HTR-8/SVneo (cell line): ENCODE data around the gene DHH.
"Not testable (repeated sequence)": the region's sequence is repeated elsewhere in the genome, so short reads cannot be mapped to it uniquely, and the experiment has no call there.

Experiments used
- DNase-seq: peaks from one replicate; pipeline ENCODE4 v3.0.0; 2011; ENCODE audit warnings: low spot score, mixed read lengths; ENCODE audit not compliant: insufficient read length
- FAIRE-seq: peaks from 2 replicates; lab custom pipeline; 2011; peaks lifted over from hg19 to GRCh38; lab: Jason Lieb, UNC

The DHH gene

GRCh38 chr12:49094160-49094974 is at the start of gene DHH:
DHH (minus strand) TSS chr12:49094801; CDS start chr12:49094512, 289 bp downstream.
- no peak for FAIRE-seq
- no peak for DNase-seq

GRCh38 chr12:49144384-49144783 is 49.8 kb upstream of the DHH start:
- FAIRE-seq, result no peak

GRCh38 chr12:49138999-49139398 is 44.4 kb upstream of the DHH start:
- DNase-seq, result no peak
- no peak for FAIRE-seq

More at GRCh38 chr12:49144384-49144783, 49.8 kb upstream of the DHH start:
- DNase-seq, result no peak

- FAIRE-seq, result no peak
These were observed 44.0 kb upstream of the DHH start for GRCh38 chr12:49138587-49138986.

GRCh38 chr12:49137476-49137875 is 42.9 kb upstream of the DHH start:
- FAIRE-seq (no peak), DNase-seq (no peak)

More at GRCh38 chr12:49138587-49138986, 44.0 kb upstream of the DHH start:
- no peak for DNase-seq

- not testable (repeated sequence) for DNase-seq, FAIRE-seq
These were observed 42.4 kb upstream of the DHH start for GRCh38 chr12:49136997-49137396.

- FAIRE-seq (no peak), DNase-seq (no peak)
These were observed 39.0 kb upstream of the DHH start for GRCh38 chr12:49133590-49133989.

GRCh38 chr12:49133014-49133413 is 38.4 kb upstream of the DHH start:
- FAIRE-seq (no peak), DNase-seq (no peak)

GRCh38 chr12:49131894-49132461 is 37.4 kb upstream of the DHH start:
- DNase-seq (no peak), FAIRE-seq (no peak)

- DNase-seq (peak; percentile 85), FAIRE-seq (no peak)
These were observed 36.7 kb upstream of the DHH start, which contains the start of gene TUBA1B for GRCh38 chr12:49131051-49131893. TUBA1B (minus strand) TSS chr12:49131395; CDS start chr12:49131300, 95 bp downstream.

- no peak for FAIRE-seq
These were observed 35.8 kb upstream of the DHH start for GRCh38 chr12:49130151-49131050.

GRCh38 chr12:49129332-49130150 is 34.9 kb upstream of the DHH start:
- FAIRE-seq (no peak), DNase-seq (no peak)

More at GRCh38 chr12:49130151-49131050, 35.8 kb upstream of the DHH start:
- peak; percentile 82 for DNase-seq

GRCh38 chr12:49127971-49128370 is 33.4 kb upstream of the DHH start:
- DNase-seq, FAIRE-seq: not testable (repeated sequence)

GRCh38 chr12:49126852-49127763 is 32.5 kb upstream of the DHH start:
- no peak for DNase-seq
- no peak for FAIRE-seq

- FAIRE-seq (peak; percentile 52), DNase-seq (peak; percentile 80)
These were observed 26.6 kb upstream of the DHH start for GRCh38 chr12:49121047-49121696.

- DNase-seq, result no peak
- FAIRE-seq, result no peak
These were observed 16.6 kb upstream of the DHH start for GRCh38 chr12:49111206-49111605.

- FAIRE-seq, result peak; percentile 86
- peak; percentile 98 for DNase-seq
These were observed 16.0 kb upstream of the DHH start, which contains the start of gene LMBR1L for GRCh38 chr12:49110464-49111155. LMBR1L (minus strand) TSS chr12:49110847; CDS start chr12:49110555, 292 bp downstream.
